H1 (cell line): ENCODE results near the gene XPO5. TPM values are rescaled to one million over a fixed set of nuclear protein-coding genes. Genes with fewer than 3 reads are reported as not detected.

Source experiments
- CTCF ChIA-PET: fragments of 300-600 bp; sonication (Branson Sonifier 250); formaldehyde crosslinking; loops from one replicate; lab custom pipeline; 2021; ENCODE audit not compliant: partially characterized antibody; lab: Charles Lee
- POLR2A ChIA-PET: fragments of 300-600 bp; sonication (Branson Sonifier 250); formaldehyde crosslinking; loops from one replicate; lab custom pipeline; 2021; ENCODE audit warnings: inconsistent platforms; ENCODE audit not compliant: partially characterized antibody; lab: Charles Lee
- DNase-seq, 2 experiments: peaks; one replicate each; pipeline versions ENCODE4 v3.0.0 to v3.0.0-alpha.2; 2010 to 2022; ENCODE audit warnings: low spot score in 2 of 2, low read depth in 1 of 2, mixed read lengths in 1 of 2
- FAIRE-seq: peaks from 2 replicates; lab custom pipeline; 2011; peaks lifted over from hg19 to GRCh38; lab: Jason Lieb, UNC
- H2AFZ ChIP-seq: 2 replicates; pipeline ENCODE4 v1.8.1; 2012; ENCODE audit warnings: low read length, inconsistent platforms
- H2AK5ac ChIP-seq: 2 replicates; pipeline ENCODE4 v1.6.1; 2013; ENCODE audit warnings: low read depth, low read length
- H2BK120ac ChIP-seq: replicated peaks from 2 replicates; pipeline ENCODE3; 2013; ENCODE audit warnings: low read depth, low read length, inconsistent platforms
- H2BK12ac ChIP-seq: 2 replicates; pipeline ENCODE4 v1.6.1; 2013; ENCODE audit warnings: low read depth, low read length
- H2BK15ac ChIP-seq: 2 replicates; pipeline ENCODE4 v1.6.1; 2013; ENCODE audit warnings: low read length
- H2BK20ac ChIP-seq: 2 replicates; pipeline ENCODE4 v1.6.1; 2013; ENCODE audit warnings: low read length
- H2BK5ac ChIP-seq: 2 replicates; pipeline ENCODE4 v1.6.1; 2013; ENCODE audit warnings: low read depth, low read length
- H3K14ac ChIP-seq: 2 replicates; pipeline ENCODE4 v1.6.1; 2013; ENCODE audit warnings: inconsistent platforms; ENCODE audit not compliant: insufficient read length
- H3K18ac ChIP-seq: 2 replicates; pipeline ENCODE4 v1.6.1; 2013; ENCODE audit warnings: low read length; ENCODE audit errors: extremely low read depth
- H3K23ac ChIP-seq: 2 replicates; pipeline ENCODE4 v1.6.1; 2013; ENCODE audit warnings: inconsistent platforms; ENCODE audit not compliant: insufficient read length
- H3K23me2 ChIP-seq: 2 replicates; pipeline ENCODE4 v1.6.1; 2013; ENCODE audit warnings: low read depth, low read length
- H3K27ac ChIP-seq: 2 replicates; pipeline ENCODE4 v1.6.1; 2011; ENCODE audit warnings: low read depth, low read length, inconsistent platforms
- H3K27me3 ChIP-seq, 4 experiments: replicated peaks in 1 of 4; 1 replicate in 1 of 4; 2 replicates in 3 of 4; pipeline versions ENCODE4 v1.6.1 to v1.8.1; 2011 to 2013; ENCODE audit warnings: low read length in 3 of 4, mild to moderate bottlenecking in 3 of 4, inconsistent platforms in 2 of 4, mixed read lengths in 2 of 4, moderate library complexity in 1 of 4; ENCODE audit not compliant: control insufficient read depth in 3 of 4, insufficient read depth in 3 of 4; ENCODE audit errors: extremely low read depth in 1 of 4
- H3K36me3 ChIP-seq, 4 experiments: 2 replicates each; pipeline versions ENCODE4 v1.6.1 to v1.8.1; 2011 to 2013; ENCODE audit warnings: mild to moderate bottlenecking in 4 of 4, low read length in 3 of 4, moderate library complexity in 2 of 4, control low read depth in 1 of 4, inconsistent platforms in 1 of 4; ENCODE audit not compliant: insufficient read depth in 4 of 4, control insufficient read depth in 2 of 4
- H3K4ac ChIP-seq: replicated peaks from 2 replicates; pipeline ENCODE3; 2013; ENCODE audit warnings: low read length, low read depth, mixed read lengths, inconsistent platforms; ENCODE audit not compliant: insufficient read length
- H3K4me1 ChIP-seq, 4 experiments: replicated peaks in 1 of 4; 1 replicate in 1 of 4; 2 replicates in 3 of 4; pipeline versions ENCODE4 v1.6.1 to v1.8.1; 2011 to 2013; ENCODE audit warnings: low read length in 3 of 4, inconsistent platforms in 2 of 4, mixed read lengths in 1 of 4; ENCODE audit not compliant: insufficient read depth in 4 of 4, control insufficient read depth in 3 of 4
- H3K4me2 ChIP-seq, 2 experiments: 2 replicates each; pipeline versions ENCODE4 v1.6.1 to v1.8.1; 2011 to 2013; ENCODE audit warnings: low read depth in 2 of 2, low read length in 2 of 2, control low read depth in 1 of 2, inconsistent platforms in 1 of 2, mild to moderate bottlenecking in 1 of 2; ENCODE audit not compliant: insufficient read depth in 1 of 2
- H3K4me3 ChIP-seq, 4 experiments: fragments of 200-600, 300-600 bp in 1 of 4; sonication (generic), shearing (Covaris generic), sonication (Bioruptor Twin) in 1 of 4; 2 replicates each; pipeline versions ENCODE4 v1.5.1 to v1.8.1; 2011 to 2016; ENCODE audit warnings: low read length in 4 of 4, low read depth in 3 of 4, control low read depth in 2 of 4, inconsistent platforms in 2 of 4, mild to moderate bottlenecking in 2 of 4, mixed read lengths in 1 of 4, moderate library complexity in 1 of 4; ENCODE audit not compliant: insufficient read depth in 2 of 4; ENCODE audit errors: extremely low read depth in 1 of 4
- H3K56ac ChIP-seq: replicated peaks from 2 replicates; pipeline ENCODE3; 2013; ENCODE audit warnings: low read depth, mild to moderate bottlenecking, mixed read lengths, low read length, inconsistent platforms; ENCODE audit not compliant: insufficient read length
- H3K79me1 ChIP-seq: 2 replicates; pipeline ENCODE4 v1.6.1; 2013; ENCODE audit warnings: low read depth, low read length, control low read depth
- H3K79me2 ChIP-seq, 2 experiments: 2 replicates each; pipeline versions ENCODE4 v1.6.1 to v1.8.1; 2012 to 2013; ENCODE audit warnings: low read length in 2 of 2, mild to moderate bottlenecking in 2 of 2, inconsistent platforms in 1 of 2; ENCODE audit not compliant: insufficient read depth in 2 of 2, control insufficient read depth in 1 of 2
- H3K9ac ChIP-seq, 4 experiments: replicated peaks in 1 of 4; 1 replicate in 1 of 4; 2 replicates in 3 of 4; pipeline versions ENCODE4 v1.6.1 to v1.8.1; 2011 to 2013; ENCODE audit warnings: low read depth in 3 of 4, low read length in 3 of 4, control low read depth in 2 of 4, mild to moderate bottlenecking in 2 of 4, moderate library complexity in 2 of 4, inconsistent platforms in 1 of 4; ENCODE audit errors: extremely low read depth in 1 of 4
- H3K9me3 ChIP-seq, 2 experiments: 2 replicates each; pipeline versions ENCODE4 v1.6.1 to v1.8.1; 2012 to 2013; ENCODE audit warnings: mild to moderate bottlenecking in 2 of 2, moderate library complexity in 2 of 2, control low read depth in 1 of 2, inconsistent platforms in 1 of 2, low read depth in 1 of 2, low read length in 1 of 2, mixed read lengths in 1 of 2; ENCODE audit not compliant: insufficient read depth in 2 of 2
- H4K20me1 ChIP-seq, 2 experiments: replicated peaks in 1 of 2; 2 replicates each; pipeline versions ENCODE3 to v1.8.1; 2011 to 2013; ENCODE audit warnings: inconsistent platforms in 2 of 2, low read length in 2 of 2, mild to moderate bottlenecking in 1 of 2; ENCODE audit not compliant: insufficient read depth in 2 of 2, control insufficient read depth in 1 of 2
- H4K5ac ChIP-seq: 2 replicates; pipeline ENCODE4 v1.6.1; 2013; ENCODE audit warnings: low read length, low read depth, mixed read lengths, inconsistent platforms; ENCODE audit not compliant: insufficient read length
- H4K8ac ChIP-seq: 2 replicates; pipeline ENCODE4 v1.8.0; 2013; ENCODE audit warnings: mild to moderate bottlenecking, moderate library complexity, low read length, inconsistent platforms; ENCODE audit not compliant: insufficient read depth; ENCODE audit errors: extremely low read depth
- H4K91ac ChIP-seq: replicated peaks from 2 replicates; pipeline ENCODE3; 2013; ENCODE audit warnings: low read length, mixed read lengths, inconsistent platforms; ENCODE audit not compliant: insufficient read length
- CTCF ChIP-seq, 3 experiments: IDR thresholded peaks; 1 replicate in 2 of 3; 2 replicates in 1 of 3; pipeline versions ENCODE4 v1.5.1 to v1.6.1; 2011; ENCODE audit warnings: low read length in 3 of 3, mild to moderate bottlenecking in 3 of 3, inconsistent platforms in 2 of 3, low read depth in 1 of 3, moderate library complexity in 1 of 3; ENCODE audit not compliant: insufficient read depth in 1 of 3; ENCODE audit errors: control extremely low read depth in 1 of 3
- WGBS, 2 experiments: shearing (Covaris generic) in 1 of 2; methylation state at CpG; one replicate each; pipeline versions ENCODE4 v1.1.6 to v1.1.7; 2013 to 2015; ENCODE audit warnings: low lambda C conversion rate in 2 of 2, mixed read lengths in 2 of 2, inconsistent platforms in 1 of 2, low coverage in 1 of 2, missing lambda C conversion rate in 1 of 2; ENCODE audit not compliant: insufficient replicate concordance in 2 of 2, insufficient coverage in 1 of 2, insufficient read length in 1 of 2; ENCODE audit errors: extremely low coverage in 1 of 2, missing lambda C conversion rate in 1 of 2; 5-methylcytosine and 5-hydroxymethylcytosine counted together
- polyA plus RNA-seq, 7 experiments: library from polyadenylated mRNA; depleted of rRNA in 3 of 7; stranded (reverse) in 5 of 7; unstranded in 2 of 7; fragments of >200 nt in 5 of 7; fragments of 200-250 nt in 2 of 7; gene quantifications; 1 replicate in 5 of 7; 2 replicates in 1 of 7; 4 replicates in 1 of 7; pipeline versions ENCODE4 v1.2.1 to v1.2.3, GENCODE V29; 2011 to 2013; ENCODE audit warnings: missing spikeins in 2 of 7, mixed read lengths in 2 of 7
- total RNA-seq: library from RNA; stranded (reverse); fragmentation: NEBNext Ultra II Directional; extraction: Animal tissue kit (Norgen Biotek cat#: 25700); gene quantifications from 2 replicates; pipeline ENCODE4 v1.2.1, GENCODE V29; 2021

Gene XPO5
- total and polyA plus RNA-seq, 2 of the 8 experiments (the other 6 are each of a cell fraction or from before 2014, with no cell fraction given) = 80.6 to 95.7 TPM

- H3K27me3 ChIP-seq = peaks cover 0 to 19% (median 15%) of the 10 kb centered on the region in 4 experiments; a peak in 5 of 7 replicates
- H3K79me1 ChIP-seq = no peaks in the 10 kb centered on the region
- H3K4ac ChIP-seq = no peak overlapping the region
- no peak overlapping the region for H2AK5ac ChIP-seq
- H2BK12ac ChIP-seq = no peak overlapping the region
- peaks cover 12% of the 10 kb centered on the region for H3K23me2 ChIP-seq
- peaks cover 0 to 12% (median 8%) of the 10 kb centered on the region in 4 experiments; a peak in 5 of 7 replicates for H3K4me1 ChIP-seq
- H2BK20ac ChIP-seq = no peak overlapping the region
- no peak overlapping the region for H3K56ac ChIP-seq
- peaks cover 2 to 16% of the 10 kb centered on the region in 2 experiments for H4K20me1 ChIP-seq
- POLR2A ChIA-PET = interaction anchor here (1.1 to 12.6 kb wide), 9 partner anchors 11 to 92 kb away, joined by 3 to 147 read pairs (median 7); partner anchors contain the start of genes ABCC10, DLK2, POLR1C and TJAP1
- no peak overlapping the region for H2AFZ ChIP-seq
- H4K8ac ChIP-seq = no peak overlapping the region
- no peak overlapping the region for H3K27ac ChIP-seq
- TF ChIP-seq CTCF (IDR thresholded peaks at IDR 0.05; ENCODE audit: control extremely low read depth in 1 of 3, insufficient read depth in 1 of 3, low read depth in 1 of 3, low read length in 3 of 3) = no peak
- TF ChIP-seq, all 59 proteins: peak for 0
- H3K18ac ChIP-seq = no peak overlapping the region
- H3K4me3 ChIP-seq = no peak overlapping the region
- no peaks in the 10 kb centered on the region for H3K9me3 ChIP-seq
- FAIRE-seq (no peak), DNase-seq (no peak)
- no peak overlapping the region for H2BK5ac ChIP-seq
- no peak overlapping the region for H3K14ac ChIP-seq
- H3K36me3 ChIP-seq = peaks cover 8 to 22% (median 18%) of the 10 kb centered on the region in 4 experiments; a peak in 7 of 8 replicates
- no peak overlapping the region for H2BK15ac ChIP-seq
- no peak overlapping the region for H2BK120ac ChIP-seq
- no peak overlapping the region for H4K5ac ChIP-seq
- no peak overlapping the region for H3K4me2 ChIP-seq
- WGBS, 2 experiments = 74% methylated on average over 3 of the region's 3 CpGs; no CpG with 5 or more reads in 1 of the 2 experiments
- no peak overlapping the region for H3K23ac ChIP-seq
- H3K9ac ChIP-seq = no peak overlapping the region
- no peaks in the 10 kb centered on the region for H3K79me2 ChIP-seq
- CTCF ChIA-PET = interaction anchor here (0.7 to 31.7 kb wide), 24 partner anchors 8 to 289 kb away, joined by 3 to 536 read pairs (median 6); partner anchors contain the start of genes ABCC10, DLK2, DNPH1 and POLR1C
- no peak overlapping the region for H4K91ac ChIP-seq
These were observed 69.7 kb downstream of the XPO5 start for GRCh38 chr6:43506171-43506570.
